ENCODE data around the gene ADGB. TPM values are rescaled to one million over a fixed set of nuclear protein-coding genes. Genes with fewer than 3 reads are reported as not detected.
"Not testable (repeated sequence)": the region's sequence is repeated elsewhere in the genome, so short reads cannot be mapped to it uniquely, and the experiment has no call there.

Gene ADGB
- total RNA-seq, 1 donor from 2014 or later: not detected

DNA sequence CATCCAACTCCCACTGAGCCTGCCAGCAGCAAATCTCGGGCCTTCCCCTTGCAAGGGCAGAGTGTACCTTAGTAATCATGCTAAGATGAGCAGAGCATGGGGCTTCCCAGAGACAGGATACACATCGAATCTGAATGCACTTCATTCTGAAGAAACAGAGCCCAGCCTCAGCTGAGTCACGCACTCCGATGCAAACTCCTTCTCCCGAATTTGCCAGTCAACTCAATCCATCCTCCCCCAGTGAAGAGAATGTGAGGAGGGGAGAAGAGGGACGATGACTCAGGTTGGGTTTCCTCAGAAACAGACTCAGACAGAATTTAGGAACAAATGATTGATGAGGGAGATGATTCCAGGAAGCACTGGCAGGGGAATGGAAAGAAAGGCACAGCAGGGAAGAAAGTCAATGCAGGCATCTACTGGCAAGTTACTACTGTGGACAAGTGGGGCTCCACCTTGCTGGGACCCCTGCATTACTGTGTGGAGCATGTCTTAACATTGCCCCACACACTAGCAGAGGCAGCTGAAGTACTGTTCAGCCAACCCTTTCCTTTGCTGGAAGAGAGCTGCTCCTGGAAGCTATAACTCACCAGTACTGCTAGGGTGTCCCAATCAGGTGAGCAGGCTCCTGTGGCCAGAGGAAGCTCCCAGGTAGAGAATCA is 251.6 kb downstream of the ADGB start:
- no peak for DNase-seq (ENCODE audit: low spot score, unreplicated experiment)
- Mint-ChIP-seq H3K27ac (no peak overlapping the region), H3K4me3 (ENCODE audit: low read depth) (no peak overlapping the region), H3K36me3 (ENCODE audit: insufficient read depth) (peaks cover 3% of the 10 kb centered on the region), H3K27me3 (no peaks in the 10 kb centered on the region), H3K9me3 (ENCODE audit: low read depth) (peaks cover 20% of the 10 kb centered on the region), H3K4me1 (ENCODE audit: low read depth) (peaks cover 8% of the 10 kb centered on the region)
- TF ChIP-seq, protein P1, sequence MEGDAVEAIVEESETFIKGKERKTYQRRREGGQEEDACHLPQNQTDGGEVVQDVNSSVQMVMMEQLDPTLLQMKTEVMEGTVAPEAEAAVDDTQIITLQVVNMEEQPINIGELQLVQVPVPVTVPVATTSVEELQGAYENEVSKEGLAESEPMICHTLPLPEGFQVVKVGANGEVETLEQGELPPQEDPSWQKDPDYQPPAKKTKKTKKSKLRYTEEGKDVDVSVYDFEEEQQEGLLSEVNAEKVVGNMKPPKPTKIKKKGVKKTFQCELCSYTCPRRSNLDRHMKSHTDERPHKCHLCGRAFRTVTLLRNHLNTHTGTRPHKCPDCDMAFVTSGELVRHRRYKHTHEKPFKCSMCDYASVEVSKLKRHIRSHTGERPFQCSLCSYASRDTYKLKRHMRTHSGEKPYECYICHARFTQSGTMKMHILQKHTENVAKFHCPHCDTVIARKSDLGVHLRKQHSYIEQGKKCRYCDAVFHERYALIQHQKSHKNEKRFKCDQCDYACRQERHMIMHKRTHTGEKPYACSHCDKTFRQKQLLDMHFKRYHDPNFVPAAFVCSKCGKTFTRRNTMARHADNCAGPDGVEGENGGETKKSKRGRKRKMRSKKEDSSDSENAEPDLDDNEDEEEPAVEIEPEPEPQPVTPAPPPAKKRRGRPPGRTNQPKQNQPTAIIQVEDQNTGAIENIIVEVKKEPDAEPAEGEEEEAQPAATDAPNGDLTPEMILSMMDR (IDR thresholded peaks at IDR 0.05; ENCODE audit: unreplicated experiment): no peak

DNA sequence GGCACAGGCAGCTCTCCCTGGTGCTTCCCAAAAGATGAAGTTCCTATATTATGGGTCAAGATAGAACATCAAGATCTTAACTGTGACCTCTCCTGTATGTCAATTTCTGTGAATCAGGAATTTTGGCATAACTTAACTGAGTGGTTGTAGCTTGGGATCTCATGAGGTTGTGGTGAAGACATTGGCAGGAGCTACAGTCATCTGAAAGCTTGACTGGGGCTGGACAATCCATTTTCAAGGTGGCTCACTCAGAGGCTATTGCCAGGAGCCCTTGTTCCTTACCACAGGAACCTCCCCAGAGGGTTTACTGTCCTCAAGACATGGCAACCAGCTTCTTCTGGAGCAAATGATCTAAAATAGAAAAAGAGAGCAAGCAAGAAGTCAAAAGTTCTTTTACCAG is 252.2 kb downstream of the ADGB start:
- Mint-ChIP-seq H3K36me3 (ENCODE audit: insufficient read depth) (no peaks in the 10 kb centered on the region), H3K9me3 (ENCODE audit: low read depth) (peaks cover 14% of the 10 kb centered on the region), H3K27ac (no peak overlapping the region), H3K4me1 (ENCODE audit: low read depth) (peaks cover 8% of the 10 kb centered on the region), H3K27me3 (no peaks in the 10 kb centered on the region), H3K4me3 (ENCODE audit: low read depth) (no peak overlapping the region)
- no peak for DNase-seq (ENCODE audit: low spot score, unreplicated experiment)
- TF ChIP-seq, protein P1 (IDR thresholded peaks at IDR 0.05; ENCODE audit: unreplicated experiment): no peak

DNA sequence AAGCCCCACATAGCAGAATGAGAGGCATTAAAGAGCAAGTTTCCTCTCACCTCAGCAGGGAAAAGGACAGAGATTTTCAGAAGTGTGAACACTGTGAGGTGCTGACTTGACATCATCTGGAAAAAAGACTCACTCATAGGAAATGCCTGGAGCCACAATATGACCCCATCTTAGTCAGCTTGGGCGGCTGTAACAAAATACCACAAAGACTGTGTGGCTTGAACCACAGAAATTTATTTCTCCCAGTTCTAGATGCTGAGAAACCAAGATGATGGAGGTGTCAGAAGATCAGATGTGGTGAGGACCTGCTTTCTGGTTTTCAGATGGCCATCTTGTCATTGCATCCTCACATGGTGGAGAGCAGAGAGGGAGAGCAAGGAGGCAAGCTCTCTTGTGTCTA is 253.1 kb downstream of the ADGB start:
- H3K9me3 Mint-ChIP-seq (ENCODE audit: low read depth): peaks cover 11% of the 10 kb centered on the region
- H3K27me3 Mint-ChIP-seq: no peaks in the 10 kb centered on the region
- no peak overlapping the region for H3K27ac Mint-ChIP-seq
- peaks cover 8% of the 10 kb centered on the region for H3K4me1 Mint-ChIP-seq (ENCODE audit: low read depth)
- no peak for DNase-seq (ENCODE audit: low spot score, unreplicated experiment)
- H3K4me3 Mint-ChIP-seq (ENCODE audit: low read depth): no peak overlapping the region
- TF ChIP-seq, protein P1 (IDR thresholded peaks at IDR 0.05; ENCODE audit: unreplicated experiment): no peak
- no peaks in the 10 kb centered on the region for H3K36me3 Mint-ChIP-seq (ENCODE audit: insufficient read depth)

DNA sequence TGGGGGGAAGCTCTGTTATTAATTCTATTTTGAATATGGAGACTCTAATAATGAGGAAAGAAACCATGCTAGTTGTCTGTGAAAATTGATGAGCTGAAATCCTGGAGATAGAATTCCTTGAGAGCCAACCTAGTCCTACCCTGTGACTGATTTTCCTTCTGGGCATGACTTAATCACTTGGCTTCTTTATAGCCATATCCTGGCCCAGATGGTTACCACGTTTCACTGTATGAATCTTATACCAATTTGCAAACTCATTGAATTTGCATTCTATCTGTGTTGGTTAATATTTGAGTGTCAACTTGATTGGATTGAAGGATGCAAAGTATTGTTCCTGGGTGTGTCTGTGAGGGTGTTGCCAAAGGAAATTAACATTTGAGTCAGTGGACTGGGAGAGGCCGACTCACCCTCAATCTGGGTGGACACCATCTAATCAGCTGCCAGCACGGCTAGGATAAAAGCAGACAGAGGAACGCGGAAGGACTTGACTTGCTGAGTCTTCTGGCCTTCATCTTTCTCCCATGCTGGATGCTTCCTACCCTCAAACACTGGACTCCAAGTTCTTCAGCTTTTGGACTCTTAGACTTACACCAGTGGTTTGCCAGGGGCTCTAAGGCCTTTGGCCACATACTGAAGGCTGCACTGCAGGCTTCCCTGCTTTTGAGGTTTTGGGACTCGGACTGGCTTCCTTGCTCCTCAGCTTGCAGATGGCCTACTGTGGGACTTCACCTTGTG is 255.9 kb downstream of the ADGB start:
- not testable (repeated sequence) for DNase-seq (ENCODE audit: low spot score, unreplicated experiment); H3K4me1 Mint-ChIP-seq (ENCODE audit: low read depth); H3K4me3 Mint-ChIP-seq (ENCODE audit: low read depth); H3K36me3 Mint-ChIP-seq (ENCODE audit: insufficient read depth); H3K27me3 Mint-ChIP-seq; H3K27ac Mint-ChIP-seq; H3K9me3 Mint-ChIP-seq (ENCODE audit: low read depth)

DNA sequence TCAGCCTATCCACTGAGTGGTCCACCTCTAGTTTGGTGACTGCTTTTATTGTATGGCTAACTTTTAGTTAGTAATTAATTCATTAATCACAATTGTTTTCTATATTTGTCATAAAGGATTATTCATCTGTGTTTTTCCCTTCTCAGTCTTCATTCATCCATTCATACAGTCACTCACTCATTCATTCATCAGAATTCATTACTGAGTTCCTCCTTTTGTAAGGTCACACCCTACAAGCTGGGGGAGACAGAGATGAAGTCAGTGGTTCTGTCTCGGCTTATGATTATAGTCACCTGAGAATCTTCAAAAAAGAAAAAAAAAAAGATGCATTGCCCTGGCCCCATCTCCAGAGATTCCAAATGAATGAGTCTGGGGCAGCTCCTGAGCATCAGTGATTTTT is 257.1 kb downstream of the ADGB start:
- no peak overlapping the region for H3K27ac Mint-ChIP-seq
- H3K4me3 Mint-ChIP-seq (ENCODE audit: low read depth): no peak overlapping the region
- H3K27me3 Mint-ChIP-seq: no peaks in the 10 kb centered on the region
- DNase-seq (ENCODE audit: low spot score, unreplicated experiment): no peak
- peaks cover 5% of the 10 kb centered on the region for H3K4me1 Mint-ChIP-seq (ENCODE audit: low read depth)
- TF ChIP-seq, protein P1 (IDR thresholded peaks at IDR 0.05; ENCODE audit: unreplicated experiment): no peak
- no peaks in the 10 kb centered on the region for H3K36me3 Mint-ChIP-seq (ENCODE audit: insufficient read depth)
- peaks cover 9% of the 10 kb centered on the region for H3K9me3 Mint-ChIP-seq (ENCODE audit: low read depth)

DNA sequence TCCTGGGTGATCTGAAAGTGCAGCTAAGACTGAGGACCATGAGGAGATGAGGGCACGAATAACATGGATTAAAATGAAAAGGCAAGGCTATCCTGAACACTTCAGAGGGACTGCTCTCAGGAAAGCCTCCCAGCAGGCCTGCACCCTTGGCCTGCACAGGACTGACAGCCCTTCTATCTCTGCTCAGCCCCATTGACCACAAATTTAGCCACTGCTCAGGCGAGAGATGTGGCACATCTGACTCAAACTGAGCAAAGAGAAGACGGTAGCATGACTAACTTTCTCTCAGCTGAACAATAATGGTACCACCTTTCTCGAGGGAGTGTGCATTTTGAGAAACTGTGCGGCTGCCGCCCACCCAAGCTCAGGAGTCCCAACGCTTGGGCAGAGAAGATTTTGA is 257.5 kb downstream of the ADGB start:
- no peak overlapping the region for H3K4me3 Mint-ChIP-seq (ENCODE audit: low read depth)
- H3K36me3 Mint-ChIP-seq (ENCODE audit: insufficient read depth): no peaks in the 10 kb centered on the region
- H3K27me3 Mint-ChIP-seq: no peaks in the 10 kb centered on the region
- H3K9me3 Mint-ChIP-seq (ENCODE audit: low read depth): peaks cover 9% of the 10 kb centered on the region
- no peak overlapping the region for H3K27ac Mint-ChIP-seq
- no peak for DNase-seq (ENCODE audit: low spot score, unreplicated experiment)
- TF ChIP-seq, protein P1 (IDR thresholded peaks at IDR 0.05; ENCODE audit: unreplicated experiment): no peak
- peaks cover 5% of the 10 kb centered on the region for H3K4me1 Mint-ChIP-seq (ENCODE audit: low read depth)

Measured in progenitor cell of endocrine pancreas (in vitro differentiated cells).